ENCODE data around the gene IL2RA.
A peak's percentile ranks its signal among the peaks of the same experiment; 100 is the strongest.

The IL2RA gene

GRCh38 chr10:6088721-6089333 is 26.7 kb upstream of the IL2RA start, which contains the start of gene RBM17:
Gene RBM17 (plus strand): TSS chr10:6089034. CDS start chr10:6097066, 8,032 bp downstream.
- Histone ChIP-seq H3K9me3 (ENCODE audit: low read length) (no peaks in the 10 kb centered on the region), H3K9me2 (ENCODE audit: low read depth, low read length) (no peaks in the 10 kb centered on the region), H3K79me2 (ENCODE audit: insufficient read depth, low read length) (peaks cover 48% of the 10 kb centered on the region), H3F3A (ENCODE audit: insufficient read depth, low read length) (no peaks in the 10 kb centered on the region), H3K4me1 (ENCODE audit: insufficient read depth, low read length, severe bottlenecking) (peaks cover 76% of the 10 kb centered on the region), H3K27me3 (ENCODE audit: insufficient read depth, low read length) (no peaks in the 10 kb centered on the region), H2AFZ (ENCODE audit: low read length) (peak within 1 kb of the TSS; percentile 6; the same call in 1 of the 2 replicates), H3K9ac (ENCODE audit: low read length) (peak within 1 kb of the TSS; percentile 84), H3K4me3 (ENCODE audit: low read depth, low read length, poor library complexity, severe bottlenecking) (peak within 1 kb of the TSS; percentile 78), H3K4me2 (ENCODE audit: low read length) (peak within 1 kb of the TSS; percentile 83), H3K36me3 (ENCODE audit: insufficient read depth, low read length) (peaks cover 14% of the 10 kb centered on the region; the same call in 1 of the 2 replicates), H4K20me1 (ENCODE audit: insufficient read depth, low read length) (no peaks in the 10 kb centered on the region), H3K27ac (ENCODE audit: low read depth, low read length, poor library complexity, severe bottlenecking) (peak within 1 kb of the TSS; percentile 94)
- TF ChIP-seq EZH2 (IDR thresholded peaks at IDR 0.05; ENCODE audit: borderline replicate concordance, low read length), result no peak
- TF ChIP-seq, protein P1, sequence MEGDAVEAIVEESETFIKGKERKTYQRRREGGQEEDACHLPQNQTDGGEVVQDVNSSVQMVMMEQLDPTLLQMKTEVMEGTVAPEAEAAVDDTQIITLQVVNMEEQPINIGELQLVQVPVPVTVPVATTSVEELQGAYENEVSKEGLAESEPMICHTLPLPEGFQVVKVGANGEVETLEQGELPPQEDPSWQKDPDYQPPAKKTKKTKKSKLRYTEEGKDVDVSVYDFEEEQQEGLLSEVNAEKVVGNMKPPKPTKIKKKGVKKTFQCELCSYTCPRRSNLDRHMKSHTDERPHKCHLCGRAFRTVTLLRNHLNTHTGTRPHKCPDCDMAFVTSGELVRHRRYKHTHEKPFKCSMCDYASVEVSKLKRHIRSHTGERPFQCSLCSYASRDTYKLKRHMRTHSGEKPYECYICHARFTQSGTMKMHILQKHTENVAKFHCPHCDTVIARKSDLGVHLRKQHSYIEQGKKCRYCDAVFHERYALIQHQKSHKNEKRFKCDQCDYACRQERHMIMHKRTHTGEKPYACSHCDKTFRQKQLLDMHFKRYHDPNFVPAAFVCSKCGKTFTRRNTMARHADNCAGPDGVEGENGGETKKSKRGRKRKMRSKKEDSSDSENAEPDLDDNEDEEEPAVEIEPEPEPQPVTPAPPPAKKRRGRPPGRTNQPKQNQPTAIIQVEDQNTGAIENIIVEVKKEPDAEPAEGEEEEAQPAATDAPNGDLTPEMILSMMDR (IDR thresholded peaks at IDR 0.05; ENCODE audit: low read length), result peak; percentile 100

DNA sequence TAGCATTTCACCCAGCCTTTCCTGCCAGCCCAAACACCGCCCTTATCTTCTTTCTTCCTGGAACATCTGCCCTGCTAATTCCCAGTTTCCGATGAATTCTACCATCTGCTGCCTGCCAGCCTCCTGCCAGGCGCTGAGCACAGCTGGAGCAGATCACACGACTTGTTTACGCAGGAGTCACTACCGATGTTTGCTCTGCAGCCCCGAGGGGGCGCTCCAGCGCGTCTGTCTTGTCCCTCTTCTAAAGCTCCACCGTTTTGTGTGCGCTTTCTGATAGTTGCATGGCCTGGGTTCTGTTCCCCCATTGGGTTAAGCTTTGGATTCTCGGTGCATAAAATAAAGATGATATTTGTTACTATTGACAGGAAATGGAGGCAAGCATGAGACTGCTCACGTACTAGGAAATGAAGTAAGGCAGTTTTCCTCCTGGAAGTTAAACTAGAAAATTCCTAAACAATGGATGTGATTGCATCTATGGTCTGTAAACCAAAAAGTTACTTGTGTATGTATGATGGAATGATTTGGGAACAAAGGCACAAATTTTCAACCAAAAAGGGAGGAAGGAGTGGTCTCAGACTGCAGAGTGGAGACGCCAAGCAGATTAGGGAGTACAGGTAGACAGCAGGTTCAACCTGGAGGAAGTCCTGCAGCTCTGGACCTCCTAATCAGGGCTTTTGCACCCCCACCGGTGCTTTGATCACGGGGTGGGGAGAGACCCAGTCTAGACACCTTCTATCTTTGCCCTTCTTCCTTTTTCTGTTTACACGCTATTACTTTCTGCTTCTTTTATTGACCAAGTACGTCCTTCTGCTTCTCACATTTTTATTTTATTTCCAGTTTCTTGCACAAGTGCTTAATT is 24.4 kb upstream of the IL2RA start:
- Histone ChIP-seq H3K27ac (ENCODE audit: low read depth, low read length, poor library complexity, severe bottlenecking) (peak overlapping the region; percentile 94), H3K79me2 (ENCODE audit: insufficient read depth, low read length) (peaks cover 26% of the 10 kb centered on the region), H2AFZ (ENCODE audit: low read length) (no peak overlapping the region), H3F3A (ENCODE audit: insufficient read depth, low read length) (peaks cover 4% of the 10 kb centered on the region; the same call in 1 of the 2 replicates), H3K9me2 (ENCODE audit: low read depth, low read length) (no peaks in the 10 kb centered on the region), H3K9ac (ENCODE audit: low read length) (peak overlapping the region; percentile 55), H3K4me2 (ENCODE audit: low read length) (peak overlapping the region; percentile 71), H3K36me3 (ENCODE audit: insufficient read depth, low read length) (peaks cover 6% of the 10 kb centered on the region; the same call in 1 of the 2 replicates), H3K4me3 (ENCODE audit: low read depth, low read length, poor library complexity, severe bottlenecking) (peak overlapping the region; percentile 42), H3K4me1 (ENCODE audit: insufficient read depth, low read length, severe bottlenecking) (peaks cover 70% of the 10 kb centered on the region), H4K20me1 (ENCODE audit: insufficient read depth, low read length) (no peaks in the 10 kb centered on the region), H3K27me3 (ENCODE audit: insufficient read depth, low read length) (no peaks in the 10 kb centered on the region), H3K9me3 (ENCODE audit: low read length) (0 out of 2 replicates have a peak, but pooled peaks cover 5% of the 10 kb centered on the region)
- TF ChIP-seq, protein P1 (IDR thresholded peaks at IDR 0.05; ENCODE audit: low read length), result peak; percentile 90
- no peak for TF ChIP-seq EZH2 (IDR thresholded peaks at IDR 0.05; ENCODE audit: borderline replicate concordance, low read length)

DNA sequence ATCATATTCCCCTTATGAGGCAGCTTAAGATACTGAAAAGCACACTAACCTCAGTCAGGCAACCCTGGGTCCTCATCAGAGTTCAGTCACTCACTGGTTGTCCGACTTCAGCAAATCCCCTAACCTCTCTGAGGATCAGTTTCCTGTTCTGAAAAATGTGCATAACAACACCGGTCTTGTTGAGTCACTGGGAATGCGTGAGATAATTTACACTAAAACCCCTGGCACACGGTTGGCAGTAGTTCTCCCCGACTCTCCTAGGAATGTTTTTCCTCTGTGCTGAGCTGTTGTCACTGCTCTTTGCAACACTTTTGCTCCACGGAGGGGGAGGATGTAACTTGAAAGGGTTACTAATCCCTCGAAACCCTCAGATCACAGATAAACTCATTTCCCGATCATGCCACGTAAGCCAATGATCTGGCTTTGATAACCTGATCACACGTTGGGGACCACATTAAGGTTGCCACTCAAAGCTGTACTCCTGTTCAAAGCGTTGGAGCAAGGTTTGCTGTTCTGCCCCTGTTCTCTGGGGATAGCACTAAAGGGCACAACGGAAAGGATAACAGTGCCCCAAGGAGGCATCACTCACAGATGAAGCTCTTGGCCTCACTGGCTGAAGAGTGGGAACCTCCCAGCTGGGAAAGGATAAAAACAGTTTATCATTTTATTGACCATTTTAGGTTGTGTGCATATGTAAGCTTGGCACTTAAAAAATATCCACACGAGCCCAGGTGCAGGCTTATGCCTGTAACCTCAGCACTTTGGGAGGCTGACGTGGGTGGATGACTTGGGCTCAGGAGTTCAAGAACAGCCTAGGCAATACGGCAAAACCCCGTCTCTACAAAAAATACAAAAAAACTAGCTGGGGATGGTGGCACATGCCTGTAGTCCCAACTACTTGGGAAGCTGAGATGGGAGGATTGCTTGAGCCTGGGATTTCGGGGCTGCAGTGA is 21.6 kb upstream of the IL2RA start:
- 0 out of 2 replicates have a peak, but pooled peaks cover 5% of the 10 kb centered on the region for H3K9me3 ChIP-seq (ENCODE audit: low read length)
- no peaks in the 10 kb centered on the region for H3K79me2 ChIP-seq (ENCODE audit: insufficient read depth, low read length)
- H3K4me2 ChIP-seq (ENCODE audit: low read length), result peak overlapping the region; percentile 43; the same call in 1 of the 2 replicates
- H3K4me1 ChIP-seq (ENCODE audit: insufficient read depth, low read length, severe bottlenecking), result peaks cover 69% of the 10 kb centered on the region
- no peaks in the 10 kb centered on the region for H3K27me3 ChIP-seq (ENCODE audit: insufficient read depth, low read length)
- TF ChIP-seq EZH2 (IDR thresholded peaks at IDR 0.05; ENCODE audit: borderline replicate concordance, low read length), result no peak
- TF ChIP-seq, protein P1 (IDR thresholded peaks at IDR 0.05; ENCODE audit: low read length), result no peak
- no peaks in the 10 kb centered on the region for H3K9me2 ChIP-seq (ENCODE audit: low read depth, low read length)
- H3K27ac ChIP-seq (ENCODE audit: low read depth, low read length, poor library complexity, severe bottlenecking), result peak overlapping the region; percentile 74
- H3K36me3 ChIP-seq (ENCODE audit: insufficient read depth, low read length), result no peaks in the 10 kb centered on the region
- H3K4me3 ChIP-seq (ENCODE audit: low read depth, low read length, poor library complexity, severe bottlenecking), result no peak overlapping the region
- H2AFZ ChIP-seq (ENCODE audit: low read length), result no peak overlapping the region
- H4K20me1 ChIP-seq (ENCODE audit: insufficient read depth, low read length), result no peaks in the 10 kb centered on the region
- peaks cover 4% of the 10 kb centered on the region; the same call in 1 of the 2 replicates for H3F3A ChIP-seq (ENCODE audit: insufficient read depth, low read length)
- H3K9ac ChIP-seq (ENCODE audit: low read length), result peak overlapping the region; percentile 27; the same call in 1 of the 2 replicates
